ENCODE results near the gene ANKS6.

Gene ANKS6

GRCh38 chr9:98830554-98830953, 34.2 kb upstream of the ANKS6 start:
- no peak for TF ChIP-seq REST (IDR thresholded peaks at IDR 0.05; ENCODE audit: insufficient read depth in 1 of 2, low read depth in 2 of 2, low read length in 2 of 2)
- no peak for TF ChIP-seq POLR2AphosphoS5 (IDR thresholded peaks at IDR 0.05; ENCODE audit: low read depth, low read length)
- no peak for TF ChIP-seq TAF1 (IDR thresholded peaks at IDR 0.05; ENCODE audit: borderline replicate concordance, insufficient read depth, low read length)
- no peak for TF ChIP-seq FOXP2 (optimal IDR thresholded peaks at IDR 0.05; ENCODE audit: borderline replicate concordance, extremely low read depth, extremely low read length, insufficient read depth)
- no peak for TF ChIP-seq SIN3A (IDR thresholded peaks at IDR 0.05; ENCODE audit: borderline replicate concordance, insufficient read depth, low read length)

- TF ChIP-seq SIN3A (IDR thresholded peaks at IDR 0.05; ENCODE audit: borderline replicate concordance, insufficient read depth, low read length), result no peak
- TF ChIP-seq FOXP2 (optimal IDR thresholded peaks at IDR 0.05; ENCODE audit: borderline replicate concordance, extremely low read depth, extremely low read length, insufficient read depth), result no peak
- TF ChIP-seq POLR2AphosphoS5 (IDR thresholded peaks at IDR 0.05; ENCODE audit: low read depth, low read length), result no peak
- TF ChIP-seq TAF1 (IDR thresholded peaks at IDR 0.05; ENCODE audit: borderline replicate concordance, insufficient read depth, low read length), result no peak
- no peak for TF ChIP-seq REST (IDR thresholded peaks at IDR 0.05; ENCODE audit: insufficient read depth in 1 of 2, low read depth in 2 of 2, low read length in 2 of 2)
Observed at GRCh38 chr9:98829766-98830165, 33.4 kb upstream of the ANKS6 start.

- TF ChIP-seq SIN3A (IDR thresholded peaks at IDR 0.05; ENCODE audit: borderline replicate concordance, insufficient read depth, low read length), result no peak
- no peak for TF ChIP-seq REST (IDR thresholded peaks at IDR 0.05; ENCODE audit: insufficient read depth in 1 of 2, low read depth in 2 of 2, low read length in 2 of 2)
- TF ChIP-seq FOXP2 (optimal IDR thresholded peaks at IDR 0.05; ENCODE audit: borderline replicate concordance, extremely low read depth, extremely low read length, insufficient read depth), result no peak
- no peak for TF ChIP-seq POLR2AphosphoS5 (IDR thresholded peaks at IDR 0.05; ENCODE audit: low read depth, low read length)
- TF ChIP-seq TAF1 (IDR thresholded peaks at IDR 0.05; ENCODE audit: borderline replicate concordance, insufficient read depth, low read length), result no peak
Observed at GRCh38 chr9:98826716-98827115, 30.4 kb upstream of the ANKS6 start.

DNA sequence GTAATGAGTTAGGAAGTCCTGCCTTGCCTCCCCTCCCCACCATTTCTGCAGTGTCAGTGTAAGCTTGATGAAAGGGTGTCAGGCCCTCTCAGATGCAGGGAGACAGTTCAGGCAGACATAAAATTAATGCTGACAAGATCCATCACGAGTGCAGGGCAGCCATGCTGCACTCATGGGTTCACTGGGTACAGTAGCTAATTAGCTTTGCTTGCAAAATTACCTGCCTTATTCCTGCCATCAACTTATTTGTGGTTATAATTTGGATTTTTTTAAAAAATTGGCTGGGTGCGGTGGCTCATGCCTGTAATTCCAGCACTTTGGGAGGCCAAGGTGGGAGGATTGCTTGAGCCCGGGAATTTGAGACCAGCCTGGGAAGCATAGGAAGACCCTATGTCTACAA, 29.1 kb upstream of the ANKS6 start:
- TF ChIP-seq REST (IDR thresholded peaks at IDR 0.05; ENCODE audit: insufficient read depth in 1 of 2, low read depth in 2 of 2, low read length in 2 of 2) (no peak), FOXP2 (optimal IDR thresholded peaks at IDR 0.05; ENCODE audit: borderline replicate concordance, extremely low read depth, extremely low read length, insufficient read depth) (no peak), POLR2AphosphoS5 (IDR thresholded peaks at IDR 0.05; ENCODE audit: low read depth, low read length) (no peak), TAF1 (IDR thresholded peaks at IDR 0.05; ENCODE audit: borderline replicate concordance, insufficient read depth, low read length) (no peak), SIN3A (IDR thresholded peaks at IDR 0.05; ENCODE audit: borderline replicate concordance, insufficient read depth, low read length) (no peak)
